HG02981 (cell line): ENCODE results near the gene ADAMTS17.
A peak's percentile ranks its signal among the peaks of the same experiment; 100 is the strongest.

ENCODE experiments used
- ATAC-seq: cut with Tn5 transposase; IDR thresholded peaks from one replicate; pipeline ENCODE4 v1.9.1; 2021; ENCODE audit warnings: mild to moderate bottlenecking, moderate library complexity; ENCODE audit not compliant: unreplicated experiment

ADAMTS17 gene

DNA sequence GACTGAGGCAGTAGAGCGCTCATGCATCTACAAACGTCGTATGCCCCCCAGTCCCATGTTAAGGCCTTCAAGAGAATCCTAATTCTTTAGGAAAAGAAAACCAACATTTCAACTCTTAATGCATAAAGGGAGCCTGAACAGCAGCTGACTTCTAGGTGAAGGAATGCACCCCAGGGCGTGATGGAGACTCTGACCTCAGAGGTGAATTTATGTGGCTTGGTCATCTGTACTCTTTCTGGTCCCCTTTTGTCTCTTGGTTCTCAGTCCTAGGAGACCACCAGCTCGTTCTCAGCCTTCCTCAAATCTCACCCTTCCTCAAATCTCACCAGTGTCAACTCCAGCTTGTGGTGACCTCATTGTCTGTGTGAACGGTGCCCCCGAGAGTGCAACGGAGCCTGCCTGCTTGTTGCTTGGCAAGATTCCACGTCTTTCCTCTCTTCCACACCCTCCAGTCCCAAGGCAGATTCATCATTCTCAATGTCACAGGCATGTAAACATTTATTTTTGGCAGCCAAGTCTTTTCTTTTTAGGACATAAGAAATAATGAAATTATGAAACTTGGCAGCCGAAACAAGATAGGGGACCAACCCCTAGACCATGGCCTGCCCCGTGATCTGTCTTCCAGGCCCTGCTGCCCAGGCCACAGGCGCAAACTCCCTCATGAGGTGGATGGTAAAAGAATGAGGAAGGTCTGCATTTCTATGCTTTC lies 166.2 kb downstream of the ADAMTS17 start:
- ATAC-seq = no peak

- ATAC-seq = no peak
These were observed 166.9 kb downstream of the ADAMTS17 start for GRCh38 chr15:100174904-100175275.

GRCh38 chr15:100174159-100174903 lies 167.4 kb downstream of the ADAMTS17 start:
- ATAC-seq = no peak

DNA sequence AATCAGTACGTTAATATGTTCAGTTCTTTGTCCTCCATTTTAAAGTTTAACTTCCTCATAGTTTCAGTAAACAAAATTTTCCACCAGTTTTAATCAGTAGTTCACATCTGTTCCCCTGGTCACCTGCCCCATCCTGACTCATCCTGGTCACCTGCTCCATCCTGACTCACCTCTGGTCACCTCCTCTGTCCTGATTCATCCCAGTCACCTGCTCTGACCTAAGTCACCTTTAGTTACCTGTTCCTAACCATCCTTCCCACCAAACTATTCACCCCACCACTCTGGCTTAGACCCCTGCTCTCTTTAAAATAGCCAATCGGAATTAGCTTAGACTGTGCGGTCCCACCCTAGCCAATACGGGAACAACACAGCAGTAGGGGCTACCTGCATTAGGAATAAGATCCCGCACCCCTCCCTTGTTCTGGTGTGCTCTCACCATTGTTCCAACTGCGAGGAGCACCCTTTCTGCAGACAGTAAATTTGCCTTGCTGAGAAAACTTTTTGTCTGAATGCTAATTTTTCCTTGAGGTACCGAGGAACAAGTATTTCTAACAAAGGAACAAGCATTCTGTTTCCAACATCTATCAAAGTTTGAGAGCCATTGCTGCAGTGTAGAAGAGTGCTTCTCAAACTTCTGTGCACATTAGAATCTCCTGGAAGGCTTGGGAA lies 169.3 kb downstream of the ADAMTS17 start:
- ATAC-seq = no peak

GRCh38 chr15:100171411-100171810 lies 170.4 kb downstream of the ADAMTS17 start:
- no peak for ATAC-seq

DNA sequence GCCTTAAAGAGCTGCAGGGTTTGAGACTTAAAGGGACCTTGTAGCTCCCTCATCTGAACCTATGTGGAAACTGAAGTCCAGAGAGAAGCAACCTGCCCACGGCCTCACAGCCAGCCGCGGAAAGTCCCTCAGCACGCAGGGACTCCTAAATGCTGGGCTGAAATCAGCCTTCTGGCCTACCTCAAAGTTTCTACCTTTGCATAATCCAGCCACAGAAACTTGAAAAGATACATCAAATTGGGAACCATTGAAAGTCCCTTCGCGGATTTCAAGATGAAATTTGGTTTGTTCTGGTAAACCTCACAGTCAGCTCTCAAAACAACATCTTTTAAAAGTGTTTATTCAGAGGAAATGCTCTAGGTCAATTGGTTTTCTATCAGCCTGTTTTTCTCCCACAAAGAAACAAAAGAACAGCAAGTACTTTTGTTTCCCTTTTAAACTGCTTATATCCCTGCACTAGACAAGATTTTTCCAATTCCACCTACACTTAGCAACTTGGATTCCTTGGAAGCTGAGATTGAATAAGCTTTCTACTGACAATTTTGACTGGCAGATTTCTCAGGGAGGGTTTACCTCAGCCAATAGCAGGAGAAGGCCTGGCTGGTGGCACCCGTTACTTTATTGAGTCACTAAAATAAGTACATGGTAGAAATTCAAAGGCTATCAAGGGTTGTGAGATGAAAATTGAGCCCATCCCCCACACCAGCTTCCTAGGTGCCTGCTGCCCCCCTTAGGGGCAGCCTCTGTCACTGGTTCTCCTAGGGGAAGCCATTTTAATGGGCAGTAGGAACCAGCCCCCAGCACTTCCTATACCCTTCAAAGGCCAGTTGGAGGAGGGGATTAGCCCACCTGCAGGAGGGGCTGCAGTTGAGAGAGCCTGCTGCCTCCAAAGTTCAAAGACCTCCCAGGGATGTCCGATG lies 171.2 kb downstream of the ADAMTS17 start:
- peak; percentile 92 for ATAC-seq

GRCh38 chr15:100169615-100170290 lies 172.0 kb downstream of the ADAMTS17 start:
- no peak for ATAC-seq

- no peak for ATAC-seq
These were observed 173.0 kb downstream of the ADAMTS17 start for GRCh38 chr15:100168787-100169186.

DNA sequence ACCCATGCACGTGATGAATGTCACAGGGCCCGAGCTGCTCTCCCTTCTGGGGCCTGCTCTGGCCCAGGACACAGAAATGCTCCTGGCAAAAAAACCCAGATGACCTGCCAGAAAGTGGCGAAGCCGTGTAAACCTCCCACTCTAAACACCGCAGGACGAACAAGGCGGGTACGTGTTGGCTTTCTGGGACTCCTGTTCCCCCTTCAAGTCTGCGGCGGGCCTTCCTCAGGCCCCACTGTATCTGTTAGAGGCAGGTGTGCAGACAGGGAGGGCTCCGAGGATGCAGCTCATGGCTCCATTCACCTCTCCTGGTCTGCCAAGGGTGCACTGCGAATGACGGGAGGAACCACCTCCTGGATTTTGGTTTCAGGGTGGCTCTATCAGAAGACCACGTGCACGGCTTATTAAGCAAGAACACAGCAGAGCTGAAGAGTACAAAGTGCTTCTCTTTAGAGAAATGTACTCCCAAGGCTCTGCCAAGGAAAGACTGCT lies 173.8 kb downstream of the ADAMTS17 start:
- no peak for ATAC-seq

GRCh38 chr15:100166313-100166712 lies 175.5 kb downstream of the ADAMTS17 start:
- ATAC-seq = no peak

GRCh38 chr15:100163961-100164360 lies 177.8 kb downstream of the ADAMTS17 start:
- ATAC-seq = no peak

- ATAC-seq = no peak
These were observed 180.8 kb downstream of the ADAMTS17 start for GRCh38 chr15:100160953-100161352.

- ATAC-seq = no peak
These were observed 182.3 kb downstream of the ADAMTS17 start for GRCh38 chr15:100159436-100159835.

GRCh38 chr15:100158356-100158755 lies 183.4 kb downstream of the ADAMTS17 start:
- ATAC-seq = no peak

DNA sequence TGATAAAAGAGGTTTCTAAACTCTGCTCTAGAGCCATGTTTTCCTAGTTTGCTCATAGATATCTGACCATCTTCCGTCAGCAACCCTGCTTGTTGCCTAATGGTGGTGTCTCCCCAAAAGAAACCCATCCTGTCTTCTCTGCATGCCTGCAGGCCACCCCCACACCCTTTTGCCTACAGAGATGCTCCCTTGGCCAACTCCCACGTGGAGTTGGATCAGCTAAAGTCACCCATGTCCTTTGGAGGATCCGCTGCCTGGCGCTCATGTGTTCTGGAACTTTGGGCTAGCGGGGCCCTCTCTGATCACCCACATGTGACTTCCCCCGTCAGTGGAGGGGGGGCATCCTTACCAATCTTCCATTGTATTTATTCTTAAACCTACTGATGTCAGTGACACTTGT lies 185.6 kb downstream of the ADAMTS17 start:
- no peak for ATAC-seq

DNA sequence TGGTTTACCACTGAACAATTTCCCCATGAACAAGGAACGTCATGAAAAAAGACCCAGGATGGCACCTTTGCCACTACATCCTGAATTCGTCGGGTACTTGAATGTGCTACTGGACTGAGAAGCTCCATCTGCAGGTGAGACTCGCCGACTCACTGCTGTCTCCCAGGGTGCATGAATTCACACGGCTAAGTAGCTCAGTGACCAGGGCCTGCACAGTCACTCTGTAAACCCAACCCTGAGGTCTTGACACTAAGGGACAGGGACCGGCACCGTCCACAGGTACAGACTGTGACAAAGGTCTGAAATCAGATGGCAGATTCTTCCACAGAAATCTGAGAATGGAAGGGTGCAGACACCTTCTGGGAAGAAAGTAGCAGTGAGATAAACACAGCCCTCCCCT lies 187.4 kb downstream of the ADAMTS17 start:
- no peak for ATAC-seq

DNA sequence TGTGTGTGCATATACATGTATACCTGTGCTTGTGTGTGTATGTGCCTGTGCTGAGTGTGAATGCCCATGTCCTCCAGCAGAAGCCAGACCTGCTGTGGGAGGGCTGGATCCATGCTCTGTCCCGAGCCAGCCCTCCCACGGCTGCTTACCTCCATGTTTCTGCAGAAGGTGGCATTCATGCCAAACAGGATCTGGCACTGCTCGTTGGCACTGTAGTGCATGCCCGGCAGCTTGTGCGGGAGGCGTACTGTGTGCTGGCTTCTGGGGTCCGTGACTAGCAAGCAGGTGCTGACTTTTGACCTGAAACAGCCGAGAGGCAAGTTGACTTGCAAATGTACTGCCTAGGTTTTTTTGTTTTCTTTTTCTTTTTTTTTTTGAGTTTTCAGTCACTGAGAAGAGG lies 189.3 kb downstream of the ADAMTS17 start:
- no peak for ATAC-seq

DNA sequence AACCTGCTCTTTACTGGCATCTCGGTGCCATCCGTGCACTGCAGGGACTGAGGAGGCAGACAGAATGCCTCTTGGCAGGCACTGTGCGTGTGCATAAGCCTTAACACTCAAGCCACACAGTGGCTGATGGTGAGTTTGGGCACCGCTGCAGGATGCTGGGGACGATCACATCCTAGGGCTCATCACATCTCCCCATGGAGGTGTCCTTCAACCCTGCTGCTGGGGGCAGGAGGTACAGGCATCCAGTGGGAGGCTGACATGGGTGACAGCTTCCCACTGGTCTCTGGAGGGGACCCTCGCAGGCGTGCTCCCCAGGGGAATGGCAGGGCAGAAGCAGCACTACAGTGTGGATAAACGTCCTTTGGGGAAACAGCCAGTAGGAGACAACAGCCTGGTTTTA lies 190.9 kb downstream of the ADAMTS17 start:
- no peak for ATAC-seq

GRCh38 chr15:100147828-100148227 lies 193.9 kb downstream of the ADAMTS17 start:
- no peak for ATAC-seq

DNA sequence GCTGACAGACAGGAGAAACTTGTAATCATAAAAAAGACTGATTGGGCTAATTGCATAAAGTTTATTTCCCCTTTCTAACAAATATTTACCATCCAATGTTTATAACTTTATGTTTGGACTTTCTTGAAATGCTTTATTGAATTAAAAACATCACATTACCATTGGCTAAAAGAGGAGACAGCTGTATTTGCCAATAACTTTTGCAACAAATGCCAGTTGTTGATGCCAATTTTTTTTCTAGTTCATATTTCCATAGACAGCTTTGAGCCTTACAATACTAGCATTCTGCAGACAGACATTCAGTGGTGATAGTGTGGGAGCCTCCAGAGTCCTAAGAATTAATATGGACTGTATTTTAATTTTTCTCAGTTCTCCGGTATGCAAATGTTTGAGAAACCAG lies 198.4 kb downstream of the ADAMTS17 start:
- no peak for ATAC-seq
